GM12878 (cell line): ENCODE data around the gene GPC2. TPM values are rescaled to one million over a fixed set of nuclear protein-coding genes. Genes with fewer than 3 reads are reported as not detected.

Experiments used
- CUX1 ChIP-seq: IDR thresholded peaks from 2 replicates; pipeline ENCODE4 v1.6.1; 2012; ENCODE audit warnings: improper control_type of control experiment, low read depth, low read length; ENCODE audit not compliant: insufficient replicate concordance
- EED ChIP-seq: sonication (generic); IDR thresholded peaks from 2 replicates; pipeline ENCODE4 v1.6.1; 2016; ENCODE audit warnings: antibody characterized with exemption, low read depth
- ELK1 ChIP-seq: IDR thresholded peaks from 2 replicates; pipeline ENCODE4 v1.6.1; 2012; ENCODE audit warnings: low read depth, low read length, improper control_type of control experiment
- IKZF1 ChIP-seq: fragments of 450-650 bp; conservative IDR thresholded peaks from 2 replicates; pipeline ENCODE4 v1.6.1; 2017; ENCODE audit warnings: antibody characterized with exemption, mild to moderate bottlenecking
- MEF2A ChIP-seq: IDR thresholded peaks from 2 replicates; pipeline ENCODE4 v1.6.1; 2011; ENCODE audit warnings: low read depth, mild to moderate bottlenecking, low read length, moderate library complexity; ENCODE audit not compliant: insufficient read depth
- PML ChIP-seq: IDR thresholded peaks from 2 replicates; pipeline ENCODE4 v1.6.1; 2012; ENCODE audit warnings: low read length, inconsistent platforms
- POLR2AphosphoS2 ChIP-seq: IDR thresholded peaks from 2 replicates; pipeline ENCODE4 v1.6.1; 2011; ENCODE audit warnings: low read depth, mild to moderate bottlenecking, low read length, improper control_type of control experiment, moderate library complexity
- RUNX3 ChIP-seq: IDR thresholded peaks from 2 replicates; pipeline ENCODE4 v1.6.1; 2012; ENCODE audit warnings: low read length, inconsistent platforms
- SIN3A ChIP-seq: IDR thresholded peaks from 2 replicates; pipeline ENCODE4 v1.6.1; 2012; ENCODE audit warnings: low read depth, low read length, improper control_type of control experiment
- SIX5 ChIP-seq: IDR thresholded peaks from 2 replicates; pipeline ENCODE4 v1.6.1; 2011; ENCODE audit warnings: mild to moderate bottlenecking, low read depth, low read length, moderate library complexity; ENCODE audit not compliant: severe bottlenecking
- SKIL ChIP-seq: fragments of 450-650 bp; IDR thresholded peaks from 2 replicates; pipeline ENCODE4 v1.6.1; 2017; ENCODE audit warnings: mild to moderate bottlenecking, low read depth, inconsistent platforms; ENCODE audit not compliant: poor library complexity, severe bottlenecking
- SMAD5 ChIP-seq: IDR thresholded peaks from 2 replicates; pipeline ENCODE4 v1.6.1; 2016; ENCODE audit warnings: antibody characterized with exemption, low read depth
- TAF1 ChIP-seq: IDR thresholded peaks from 2 replicates; pipeline ENCODE4 v1.6.1; 2011; ENCODE audit warnings: mild to moderate bottlenecking, low read depth, low read length, borderline replicate concordance
- TCF7 ChIP-seq: IDR thresholded peaks from 2 replicates; pipeline ENCODE4 v1.6.1; 2014; ENCODE audit warnings: antibody characterized with exemption, borderline replicate concordance
- USF2 ChIP-seq: IDR thresholded peaks from 2 replicates; pipeline ENCODE4 v1.6.1; 2011; ENCODE audit warnings: low read depth, low read length, improper control_type of control experiment, borderline replicate concordance
- ZBTB4 ChIP-seq: fragments of 450-650 bp; formaldehyde crosslinking; IDR thresholded peaks from 2 replicates; pipeline ENCODE4 v1.4.0; 2022; ENCODE audit warnings: mild to moderate bottlenecking, moderate library complexity
- polyA plus RNA-seq, 11 experiments: library from polyadenylated mRNA; depleted of rRNA in 4 of 11; unstranded in 6 of 11; stranded (reverse) in 5 of 11; fragments of >200 nt; fragmentation: Nextera tagmentation in 4 of 11; fragmentation: Illumina TruSeq in 1 of 11; extraction: Ambion mirVana in 4 of 11; extraction: Trizol in 1 of 11; gene quantifications; 1 replicate in 1 of 11; 2 replicates in 10 of 11; pipeline versions ENCODE4 v1.2.1 to v1.2.3, GENCODE V29; 2011 to 2016; ENCODE audit warnings: inconsistent platforms in 2 of 11, missing spikeins in 2 of 11, low read depth in 1 of 11
- total RNA-seq, 4 experiments: library from RNA; depleted of rRNA in 3 of 4; stranded (reverse); fragments of >200 nt in 3 of 4; fragmentation: Illumina TruSeq in 1 of 4; extraction: Trizol in 1 of 4; gene quantifications; 2 replicates each; pipeline versions ENCODE4 v1.2.1 to v1.2.3, GENCODE V29; 2013 to 2021

GPC2 gene
- total and polyA plus RNA-seq, 10 of the 15 experiments (the other 5 are each of a cell fraction or from before 2014, with no cell fraction given): 0.19 to 6.3 (median 0.77) TPM

- TF ChIP-seq POLR2AphosphoS2 (peak; percentile 86), RUNX3 (peak; percentile 88), TAF1 (no peak; the same call in 1 of the 2 replicates), SIN3A (0 out of 2 replicates have a peak, but pooled peaks have one; percentile 23), CUX1 (no peak), PML (peak; percentile 96), SKIL (peak; percentile 58), MEF2A (no peak), TCF7 (no peak), ELK1 (no peak), ZBTB4 (CRISPR knock-in tag) (no peak), SIX5 (peak; percentile 54), EED (no peak), SMAD5 (peak; percentile 76; the same call in 1 of the 2 replicates), USF2 (no peak), IKZF1 (peak; percentile 77)
Measured at GRCh38 chr7:100126931-100127865, 50.0 kb downstream of the GPC2 start, which contains the start of gene MBLAC1 (continued).
